Mammary epithelial cell (primary cell): ENCODE results near the gene SLC36A1.

ENCODE experiments used
- EZH2 ChIP-seq: IDR thresholded peaks from 2 replicates; pipeline ENCODE4 v1.6.1; 2012; ENCODE audit warnings: low read length, inconsistent platforms, borderline replicate concordance
- TF ChIP-seq, protein P1 (sequence below), 2 donors: IDR thresholded peaks in 1 of 2; conservative IDR thresholded peaks in 1 of 2; 2 replicates each; pipeline ENCODE4 v1.5.1; 2011 to 2012; ENCODE audit warnings: inconsistent platforms in 2 of 2, low read length in 2 of 2, mild to moderate bottlenecking in 2 of 2, control low read depth in 1 of 2, low read depth in 1 of 2; ENCODE audit not compliant: insufficient read depth in 1 of 2; ENCODE audit errors: extremely low read depth in 1 of 2

- TF ChIP-seq, protein P1, sequence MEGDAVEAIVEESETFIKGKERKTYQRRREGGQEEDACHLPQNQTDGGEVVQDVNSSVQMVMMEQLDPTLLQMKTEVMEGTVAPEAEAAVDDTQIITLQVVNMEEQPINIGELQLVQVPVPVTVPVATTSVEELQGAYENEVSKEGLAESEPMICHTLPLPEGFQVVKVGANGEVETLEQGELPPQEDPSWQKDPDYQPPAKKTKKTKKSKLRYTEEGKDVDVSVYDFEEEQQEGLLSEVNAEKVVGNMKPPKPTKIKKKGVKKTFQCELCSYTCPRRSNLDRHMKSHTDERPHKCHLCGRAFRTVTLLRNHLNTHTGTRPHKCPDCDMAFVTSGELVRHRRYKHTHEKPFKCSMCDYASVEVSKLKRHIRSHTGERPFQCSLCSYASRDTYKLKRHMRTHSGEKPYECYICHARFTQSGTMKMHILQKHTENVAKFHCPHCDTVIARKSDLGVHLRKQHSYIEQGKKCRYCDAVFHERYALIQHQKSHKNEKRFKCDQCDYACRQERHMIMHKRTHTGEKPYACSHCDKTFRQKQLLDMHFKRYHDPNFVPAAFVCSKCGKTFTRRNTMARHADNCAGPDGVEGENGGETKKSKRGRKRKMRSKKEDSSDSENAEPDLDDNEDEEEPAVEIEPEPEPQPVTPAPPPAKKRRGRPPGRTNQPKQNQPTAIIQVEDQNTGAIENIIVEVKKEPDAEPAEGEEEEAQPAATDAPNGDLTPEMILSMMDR (conservative IDR thresholded peaks at IDR 0.05 in 1 of 2, IDR thresholded peaks at IDR 0.05 in 1 of 2; ENCODE audit: extremely low read depth in 1 of 2, insufficient read depth in 1 of 2, low read depth in 1 of 2, low read length in 2 of 2) = peak in 1 of 2 donors; percentile 32
- TF ChIP-seq EZH2 = no peak
Measured at GRCh38 chr5:151448038-151448985, 909 bp downstream of the SLC36A1 start.
